HG03439 (cell line): ENCODE measurements around the gene HMGXB4.

Experiments used
- ATAC-seq: cut with Tn5 transposase; IDR thresholded peaks from one replicate; pipeline ENCODE4 v1.9.1; 2021; ENCODE audit warnings: mild to moderate bottlenecking, moderate library complexity; ENCODE audit not compliant: unreplicated experiment

Gene HMGXB4

GRCh38 chr22:35310556-35311550, 53.6 kb downstream of the HMGXB4 start:
- no peak for ATAC-seq

- ATAC-seq: no peak
Observed at GRCh38 chr22:35311551-35311999, 54.3 kb downstream of the HMGXB4 start.

- ATAC-seq: no peak
Observed at GRCh38 chr22:35312198-35313059, 55.1 kb downstream of the HMGXB4 start.

- ATAC-seq: no peak
Observed at GRCh38 chr22:35313311-35314121, 56.2 kb downstream of the HMGXB4 start.

GRCh38 chr22:35314161-35314942, 57.1 kb downstream of the HMGXB4 start:
- ATAC-seq: no peak

- ATAC-seq: no peak
Observed at GRCh38 chr22:35315141-35315854, 58.0 kb downstream of the HMGXB4 start.

GRCh38 chr22:35315855-35316745, 58.8 kb downstream of the HMGXB4 start:
- ATAC-seq: no peak

GRCh38 chr22:35316751-35317150, 59.5 kb downstream of the HMGXB4 start:
- ATAC-seq: no peak

GRCh38 chr22:35317680-35318290, 60.5 kb downstream of the HMGXB4 start:
- no peak for ATAC-seq

- ATAC-seq: no peak
Observed at GRCh38 chr22:35318346-35319215, 61.3 kb downstream of the HMGXB4 start.

GRCh38 chr22:35319244-35319985, 62.1 kb downstream of the HMGXB4 start:
- ATAC-seq: no peak

GRCh38 chr22:35322126-35322525, 64.8 kb downstream of the HMGXB4 start:
- no peak for ATAC-seq

GRCh38 chr22:35322893-35323292, 65.6 kb downstream of the HMGXB4 start:
- ATAC-seq: no peak

GRCh38 chr22:35323305-35323704, 66.0 kb downstream of the HMGXB4 start:
- no peak for ATAC-seq

GRCh38 chr22:35324067-35324466, 66.8 kb downstream of the HMGXB4 start:
- ATAC-seq: no peak

- no peak for ATAC-seq
Observed at GRCh38 chr22:35324762-35325161, 67.5 kb downstream of the HMGXB4 start.
